Esophagus squamous epithelium (tissue), 5 donors: ENCODE results near the gene MAGEC2. TPM values are rescaled to one million over a fixed set of nuclear protein-coding genes. Genes with fewer than 3 reads are reported as not detected.

ENCODE experiments used
- DNase-seq: peaks from one replicate; lab custom pipeline; 2025; lab: John Stamatoyannopoulos, UW
- H3K27ac ChIP-seq, 4 donors: fragments of 200-600 bp; sonication (generic); one replicate each; pipeline ENCODE4 v1.5.1; 2016 to 2019; ENCODE audit warnings: mild to moderate bottlenecking in 1 of 4
- H3K27me3 ChIP-seq, 4 donors: fragments of 200-600 bp; sonication (generic); 1 replicate in 3 of 4; 2 replicates in 1 of 4; pipeline versions ENCODE4 v1.5.1 to v1.6.0; 2017 to 2021; ENCODE audit warnings: antibody characterized with exemption in 1 of 4
- H3K36me3 ChIP-seq, 3 donors: fragments of 200-600 bp; sonication (generic); one replicate each; pipeline ENCODE4 v1.5.1; 2016 to 2019
- H3K4me1 ChIP-seq, 3 donors: fragments of 200-600 bp; sonication (generic); one replicate each; pipeline ENCODE4 v1.5.1; 2017 to 2019
- H3K4me3 ChIP-seq, 4 donors: fragments of 200-600 bp; sonication (generic); 1 replicate in 3 of 4; 2 replicates in 1 of 4; pipeline ENCODE4 v1.5.1; 2016 to 2019; ENCODE audit warnings: mild to moderate bottlenecking in 2 of 4, moderate library complexity in 1 of 4
- H3K9me3 ChIP-seq, 3 donors: fragments of 200-600 bp; sonication (generic); one replicate each; pipeline ENCODE4 v1.5.1; 2016 to 2019
- CTCF ChIP-seq, 6 experiments: fragments of 450-650 bp in 4 of 6; fragments of 200-600 bp in 2 of 6; sonication (generic) in 2 of 6; IDR thresholded peaks; one replicate each; pipeline ENCODE4 v1.5.1; 2016 to 2019; ENCODE audit warnings: antibody characterized with exemption in 6 of 6, mild to moderate bottlenecking in 4 of 6, moderate library complexity in 4 of 6
- POLR2A ChIP-seq, 4 donors: fragments of 450-650 bp; IDR thresholded peaks; one replicate each; pipeline ENCODE4 v1.6.1; 2017; ENCODE audit warnings: antibody characterized with exemption in 4 of 4, mild to moderate bottlenecking in 4 of 4, moderate library complexity in 3 of 4
- WGBS, 2 donors: methylation state at CpG; one replicate each; pipeline ENCODE4 v1.1.5; 2018; 5-methylcytosine and 5-hydroxymethylcytosine counted together
- intact Hi-C: fragments of 100-400 bp; cut with DNase I; formaldehyde crosslinking; loops from one replicate; pipeline ENCODE4 v1.15.0; 2022
- total RNA-seq, 4 donors: library from RNA; depleted of rRNA; stranded (reverse); fragments of >200 nt; gene quantifications; one replicate each; pipeline ENCODE4 v1.1.0, GENCODE V29; 2016
- donor health status: DM: yes; HTN: yes; CAD: no.

MAGEC2 gene
- total RNA-seq, 4 donors from 2014 or later = not detected

- DNase-seq = no peak
- Histone ChIP-seq H3K27ac (no peak overlapping the region), H3K4me1 (no peaks in the 10 kb centered on the region), H3K4me3 (no peak overlapping the region), H3K36me3 (no peaks in the 10 kb centered on the region), H3K27me3 (no peaks in the 10 kb centered on the region), H3K9me3 (no peaks in the 10 kb centered on the region)
- no peak for TF ChIP-seq POLR2A (IDR thresholded peaks at IDR 0.05)
- no peak for TF ChIP-seq CTCF (IDR thresholded peaks at IDR 0.05)
- WGBS, 2 donors = 50 to 89% methylated on average over 1 to 2 of the region's 2 CpGs
- intact Hi-C loops = no loop called here
These were observed 4.0 kb downstream of the MAGEC2 start for GRCh38 chrX:142201113-142201512.

- Histone ChIP-seq H3K27ac (no peak overlapping the region), H3K36me3 (no peaks in the 10 kb centered on the region), H3K4me1 (no peaks in the 10 kb centered on the region), H3K27me3 (no peaks in the 10 kb centered on the region), H3K9me3 (no peaks in the 10 kb centered on the region), H3K4me3 (no peak overlapping the region)
- DNase-seq = no peak
- intact Hi-C loops = no loop called here
- 54 to 60% methylated on average over 1 to 2 of the region's 2 CpGs for WGBS, 2 donors
- TF ChIP-seq CTCF (IDR thresholded peaks at IDR 0.05) = no peak
- no peak for TF ChIP-seq POLR2A (IDR thresholded peaks at IDR 0.05)
These were observed 19.0 kb downstream of the MAGEC2 start for GRCh38 chrX:142186103-142186502.

- intact Hi-C loops = no loop called here
- TF ChIP-seq POLR2A (IDR thresholded peaks at IDR 0.05) (no peak), CTCF (IDR thresholded peaks at IDR 0.05) (no peak)
- Histone ChIP-seq H3K4me3 (no peak overlapping the region), H3K27me3 (no peaks in the 10 kb centered on the region), H3K4me1 (no peaks in the 10 kb centered on the region), H3K36me3 (no peaks in the 10 kb centered on the region), H3K9me3 (no peaks in the 10 kb centered on the region), H3K27ac (no peak overlapping the region)
- 74 to 75% methylated on average over 7 of the region's 7 CpGs for WGBS, 2 donors
- no peak for DNase-seq
These were observed 20.1 kb downstream of the MAGEC2 start for GRCh38 chrX:142184756-142185602.

GRCh38 chrX:142156567-142156966 is 48.5 kb downstream of the MAGEC2 start:
- 92 to 100% methylated on average over 1 to 3 of the region's 10 CpGs for WGBS, 2 donors
- TF ChIP-seq POLR2A (IDR thresholded peaks at IDR 0.05) = no peak
- TF ChIP-seq CTCF (IDR thresholded peaks at IDR 0.05) = no peak
- intact Hi-C loops = no loop called here

More at GRCh38 chrX:142156567-142156966, 48.5 kb downstream of the MAGEC2 start:
- H3K9me3 ChIP-seq = no peaks in the 10 kb centered on the region
- H3K36me3 ChIP-seq = no peaks in the 10 kb centered on the region
- no peak overlapping the region for H3K4me3 ChIP-seq
- no peak for DNase-seq
- H3K27me3 ChIP-seq = no peaks in the 10 kb centered on the region
- H3K27ac ChIP-seq = no peak overlapping the region
- no peaks in the 10 kb centered on the region for H3K4me1 ChIP-seq
